ENCODE results near the gene LCP2.

The LCP2 gene

GRCh38 chr5:170314541-170315095, 17.0 kb upstream of the LCP2 start:
- DNase-seq = no peak

GRCh38 chr5:170313816-170314215, 16.2 kb upstream of the LCP2 start:
- DNase-seq = no peak

GRCh38 chr5:170313344-170313743, 15.8 kb upstream of the LCP2 start:
- DNase-seq = no peak

GRCh38 chr5:170312666-170313065, 15.1 kb upstream of the LCP2 start:
- peak; percentile 64 for DNase-seq

GRCh38 chr5:170312301-170312595, 14.7 kb upstream of the LCP2 start:
- DNase-seq = no peak

GRCh38 chr5:170311511-170312300, 14.1 kb upstream of the LCP2 start:
- DNase-seq = no peak

- DNase-seq = no peak
Observed at GRCh38 chr5:170310256-170310926, 12.8 kb upstream of the LCP2 start.

- no peak for DNase-seq
Observed at GRCh38 chr5:170308686-170309085, 11.1 kb upstream of the LCP2 start.

GRCh38 chr5:170307575-170308465, 10.2 kb upstream of the LCP2 start:
- no peak for DNase-seq

GRCh38 chr5:170306381-170306831, 8.8 kb upstream of the LCP2 start:
- no peak for DNase-seq

- DNase-seq = no peak
Observed at GRCh38 chr5:170305646-170306025, 8.1 kb upstream of the LCP2 start.

- no peak for DNase-seq
Observed at GRCh38 chr5:170305016-170305645, 7.6 kb upstream of the LCP2 start.

GRCh38 chr5:170303549-170303948, 6.0 kb upstream of the LCP2 start:
- no peak for DNase-seq

- peak; percentile 70 for DNase-seq
Observed at GRCh38 chr5:170302653-170303501, 5.3 kb upstream of the LCP2 start.

GRCh38 chr5:170301981-170302652, 4.5 kb upstream of the LCP2 start:
- DNase-seq = no peak

- DNase-seq = no peak
Observed at GRCh38 chr5:170301149-170301548, 3.6 kb upstream of the LCP2 start.

- DNase-seq = no peak
Observed at GRCh38 chr5:170300361-170301013, 2.9 kb upstream of the LCP2 start.

- no peak for DNase-seq
Observed at GRCh38 chr5:170296935-170297588, 515 bp downstream of the LCP2 start.

- no peak for DNase-seq
Observed at GRCh38 chr5:170296036-170296934, 1.3 kb downstream of the LCP2 start.

Data from effector CD4-positive, alpha-beta T cell (primary cell).